SJSA1 (cell line): ENCODE results near the gene NDUFA12. TPM values are rescaled to one million over a fixed set of nuclear protein-coding genes. Genes with fewer than 3 reads are reported as not detected.
A peak's percentile ranks its signal among the peaks of the same experiment; 100 is the strongest.

ENCODE experiments used
- DNase-seq, 2 experiments: peaks; one replicate each; pipeline ENCODE4 v3.0.0-alpha.2; 2015 to 2020; ENCODE audit warnings: low spot score in 2 of 2, low read depth in 1 of 2
- H3K27ac ChIP-seq: fragments of 250-450 bp; sonication (Bioruptor Pico); 2 replicates; pipeline ENCODE4 v1.5.1; 2020; ENCODE audit warnings: mild to moderate bottlenecking, moderate library complexity
- H3K27me3 ChIP-seq: fragments of 250-450 bp; sonication (Bioruptor Pico); replicated peaks from 2 replicates; pipeline ENCODE4 v1.5.1; 2020; ENCODE audit warnings: mild to moderate bottlenecking, moderate library complexity
- H3K36me3 ChIP-seq: fragments of 250-450 bp; sonication (Bioruptor Pico); 2 replicates; pipeline ENCODE4 v1.5.1; 2020; ENCODE audit warnings: mild to moderate bottlenecking
- H3K4me1 ChIP-seq: fragments of 250-450 bp; sonication (Bioruptor Pico); replicated peaks from 2 replicates; pipeline ENCODE4 v1.6.1; 2021; ENCODE audit warnings: mild to moderate bottlenecking
- H3K4me3 ChIP-seq: fragments of 250-450 bp; sonication (Bioruptor Pico); 2 replicates; pipeline ENCODE4 v1.5.1; 2020; ENCODE audit warnings: mild to moderate bottlenecking
- H3K9me3 ChIP-seq: fragments of 250-450 bp; sonication (Bioruptor Pico); replicated peaks from 2 replicates; pipeline ENCODE4 v1.5.1; 2020; ENCODE audit warnings: mild to moderate bottlenecking
- total RNA-seq: library from RNA; depleted of rRNA; stranded (reverse); fragments of >200 nt; shearing (Covaris generic); gene quantifications from 2 replicates; pipeline ENCODE4 v1.2.3, GENCODE V29; 2014; rRNA removed

NDUFA12 gene
- total RNA-seq, 1 experiment from 2014 or later, result 283 TPM

- Histone ChIP-seq H3K4me1 (no peaks in the 10 kb centered on the region), H3K27me3 (no peaks in the 10 kb centered on the region), H3K9me3 (no peaks in the 10 kb centered on the region), H3K36me3 (no peaks in the 10 kb centered on the region), H3K27ac (no peak overlapping the region), H3K4me3 (no peak overlapping the region)
- no peak for DNase-seq
These were observed 55.2 kb downstream of the NDUFA12 start for GRCh38 chr12:94948232-94948810.

- no peak for DNase-seq
These were observed 60.8 kb downstream of the NDUFA12 start for GRCh38 chr12:94942663-94943062.

GRCh38 chr12:94941440-94941862 lies 62.0 kb downstream of the NDUFA12 start:
- no peak overlapping the region for H3K4me3 ChIP-seq
- peak overlapping the region; percentile 16; the same call in 1 of the 2 replicates for H3K27ac ChIP-seq
- no peaks in the 10 kb centered on the region for H3K36me3 ChIP-seq
- peaks cover 12% of the 10 kb centered on the region for H3K4me1 ChIP-seq
- no peaks in the 10 kb centered on the region for H3K27me3 ChIP-seq
- peaks cover 3% of the 10 kb centered on the region; the same call in 1 of the 2 replicates for H3K9me3 ChIP-seq
- peak; percentile 67 to 70 for DNase-seq

More at GRCh38 chr12:94942663-94943062, 60.8 kb downstream of the NDUFA12 start:
- Histone ChIP-seq H3K27ac (no peak overlapping the region), H3K36me3 (no peaks in the 10 kb centered on the region), H3K4me1 (peaks cover 12% of the 10 kb centered on the region), H3K9me3 (peaks cover 3% of the 10 kb centered on the region; the same call in 1 of the 2 replicates), H3K27me3 (no peaks in the 10 kb centered on the region), H3K4me3 (no peak overlapping the region)

- Histone ChIP-seq H3K27ac (0 out of 2 replicates have a peak overlapping the region, but pooled peaks have one; percentile 16), H3K4me3 (no peak overlapping the region), H3K36me3 (no peaks in the 10 kb centered on the region), H3K9me3 (peaks cover 3% of the 10 kb centered on the region; the same call in 1 of the 2 replicates), H3K4me1 (peaks cover 12% of the 10 kb centered on the region), H3K27me3 (no peaks in the 10 kb centered on the region)
- DNase-seq, result no peak
These were observed 62.7 kb downstream of the NDUFA12 start for GRCh38 chr12:94940771-94941170.

- Histone ChIP-seq H3K4me3 (no peak overlapping the region), H3K9me3 (peaks cover 3% of the 10 kb centered on the region; the same call in 1 of the 2 replicates), H3K27me3 (no peaks in the 10 kb centered on the region), H3K27ac (no peak overlapping the region), H3K4me1 (peaks cover 12% of the 10 kb centered on the region), H3K36me3 (no peaks in the 10 kb centered on the region)
- DNase-seq, result no peak
These were observed 64.9 kb downstream of the NDUFA12 start for GRCh38 chr12:94938583-94938982.

GRCh38 chr12:94930772-94931171 lies 72.7 kb downstream of the NDUFA12 start:
- H3K27me3 ChIP-seq, result no peaks in the 10 kb centered on the region
- no peaks in the 10 kb centered on the region for H3K9me3 ChIP-seq
- H3K4me1 ChIP-seq, result no peaks in the 10 kb centered on the region
- H3K4me3 ChIP-seq, result no peak overlapping the region
- H3K36me3 ChIP-seq, result no peaks in the 10 kb centered on the region
- no peak overlapping the region for H3K27ac ChIP-seq
- no peak for DNase-seq

GRCh38 chr12:94930216-94930654 lies 73.3 kb downstream of the NDUFA12 start:
- Histone ChIP-seq H3K27ac (no peak overlapping the region), H3K4me3 (no peak overlapping the region), H3K4me1 (no peaks in the 10 kb centered on the region), H3K27me3 (no peaks in the 10 kb centered on the region), H3K9me3 (no peaks in the 10 kb centered on the region), H3K36me3 (no peaks in the 10 kb centered on the region)
- DNase-seq, result no peak

- DNase-seq, result no peak
- no peak overlapping the region for H3K4me3 ChIP-seq
- no peaks in the 10 kb centered on the region for H3K27me3 ChIP-seq
These were observed 73.7 kb downstream of the NDUFA12 start for GRCh38 chr12:94929780-94930179.

GRCh38 chr12:94925729-94926128 lies 77.8 kb downstream of the NDUFA12 start:
- DNase-seq, result no peak
- Histone ChIP-seq H3K27ac (no peak overlapping the region), H3K27me3 (no peaks in the 10 kb centered on the region), H3K36me3 (no peaks in the 10 kb centered on the region), H3K4me1 (no peaks in the 10 kb centered on the region), H3K9me3 (no peaks in the 10 kb centered on the region), H3K4me3 (no peak overlapping the region)

More at GRCh38 chr12:94929780-94930179, 73.7 kb downstream of the NDUFA12 start:
- H3K27ac ChIP-seq, result no peak overlapping the region
- H3K36me3 ChIP-seq, result no peaks in the 10 kb centered on the region
- no peaks in the 10 kb centered on the region for H3K4me1 ChIP-seq
- no peaks in the 10 kb centered on the region for H3K9me3 ChIP-seq

- H3K27me3 ChIP-seq, result no peaks in the 10 kb centered on the region
- no peaks in the 10 kb centered on the region for H3K36me3 ChIP-seq
- no peak overlapping the region for H3K4me3 ChIP-seq
- no peak overlapping the region for H3K27ac ChIP-seq
- DNase-seq, result no peak
- H3K4me1 ChIP-seq, result no peaks in the 10 kb centered on the region
- H3K9me3 ChIP-seq, result no peaks in the 10 kb centered on the region
These were observed 78.3 kb downstream of the NDUFA12 start for GRCh38 chr12:94925206-94925605.

- H3K4me1 ChIP-seq, result no peaks in the 10 kb centered on the region
- DNase-seq, result no peak
These were observed 80.9 kb downstream of the NDUFA12 start for GRCh38 chr12:94922561-94922960.

More at GRCh38 chr12:94922561-94922960, 80.9 kb downstream of the NDUFA12 start:
- H3K4me3 ChIP-seq, result no peak overlapping the region
- H3K9me3 ChIP-seq, result no peaks in the 10 kb centered on the region
- no peaks in the 10 kb centered on the region for H3K27me3 ChIP-seq
- H3K27ac ChIP-seq, result no peak overlapping the region
- no peaks in the 10 kb centered on the region for H3K36me3 ChIP-seq

Other genes with a start within 250 kb of the NDUFA12 start
- gene NR2C1, start 69.9 kb upstream of the NDUFA12 start, total RNA-seq, result 16.6 and 37.9 TPM in 2 replicates
- 8.2 and 8.5 TPM in 2 replicates for gene FGD6, start 213.8 kb upstream of the NDUFA12 start, total RNA-seq
- gene VEZT, start 214.1 kb upstream of the NDUFA12 start, total RNA-seq, result 73.2 and 80.4 TPM in 2 replicates